Measurements from ENCODE around the gene C16orf54.

DNA sequence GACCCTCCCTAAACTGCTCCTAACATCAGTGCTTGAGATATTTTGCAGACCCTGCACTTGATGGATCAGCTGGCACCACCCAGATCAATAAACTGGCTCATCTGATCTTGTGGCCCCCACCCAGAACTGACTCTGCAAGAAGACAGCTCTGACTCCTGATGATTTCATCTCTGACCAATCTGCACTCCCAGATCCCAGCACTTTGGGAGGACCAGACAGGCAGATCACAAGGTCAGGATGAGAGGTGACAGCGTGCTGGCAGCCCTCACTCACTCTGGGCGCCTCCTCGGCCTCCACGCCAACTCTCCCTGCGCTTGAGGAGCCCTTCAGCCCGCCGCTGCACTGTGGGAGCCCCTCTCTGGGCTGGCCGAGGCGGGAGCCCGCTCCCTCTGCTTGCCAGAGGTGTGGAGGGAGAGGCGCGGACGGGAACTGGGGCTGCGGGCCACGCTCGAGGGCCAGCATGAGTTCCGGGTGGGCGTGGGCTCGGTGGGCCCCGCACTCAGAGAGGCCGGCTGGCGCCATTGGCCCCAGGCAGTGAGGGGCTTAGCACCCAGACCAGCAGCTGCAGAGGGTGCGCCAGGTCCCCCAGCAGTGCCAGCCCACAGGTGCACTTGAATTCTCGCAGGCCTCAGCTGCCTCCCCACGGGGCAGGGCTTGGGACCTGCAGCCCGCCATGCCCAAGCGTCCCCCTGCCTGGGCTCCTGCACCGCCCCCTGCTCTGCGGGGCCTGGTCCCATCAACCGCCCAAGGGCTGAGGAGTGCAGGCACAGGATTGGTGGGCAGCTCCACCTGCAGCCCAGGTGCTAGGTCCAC is 2.4 kb upstream of the C16orf54 start:
- TF ChIP-seq POLR2A (IDR thresholded peaks at IDR 0.05; ENCODE audit: low read depth, low read length) (no peak), TAF1 (IDR thresholded peaks at IDR 0.05; ENCODE audit: borderline replicate concordance, low read depth, low read length) (no peak), POLR2AphosphoS5 (IDR thresholded peaks at IDR 0.05; ENCODE audit: low read depth, low read length) (no peak)

All from GM12892 (cell line).